H1 (cell line): ENCODE results near the gene PAK6. TPM values are rescaled to one million over a fixed set of nuclear protein-coding genes. Genes with fewer than 3 reads are reported as not detected.

Experiments
- TAF1 ChIP-seq: IDR thresholded peaks from 2 replicates; pipeline ENCODE4 v1.6.1; 2011; ENCODE audit warnings: mild to moderate bottlenecking, low read depth, low read length
- polyA plus RNA-seq, 7 experiments: library from polyadenylated mRNA; depleted of rRNA in 3 of 7; stranded (reverse) in 5 of 7; unstranded in 2 of 7; fragments of >200 nt in 5 of 7; fragments of 200-250 nt in 2 of 7; gene quantifications; 1 replicate in 5 of 7; 2 replicates in 1 of 7; 4 replicates in 1 of 7; pipeline versions ENCODE4 v1.2.1 to v1.2.3, GENCODE V29; 2011 to 2013; ENCODE audit warnings: missing spikeins in 2 of 7, mixed read lengths in 2 of 7
- total RNA-seq: library from RNA; stranded (reverse); fragmentation: NEBNext Ultra II Directional; extraction: Animal tissue kit (Norgen Biotek cat#: 25700); gene quantifications from 2 replicates; pipeline ENCODE4 v1.2.1, GENCODE V29; 2021

Gene PAK6
- total and polyA plus RNA-seq, 2 of the 8 experiments (the other 6 are each of a cell fraction or from before 2014, with no cell fraction given), result 6.9 to 9.4 TPM

DNA sequence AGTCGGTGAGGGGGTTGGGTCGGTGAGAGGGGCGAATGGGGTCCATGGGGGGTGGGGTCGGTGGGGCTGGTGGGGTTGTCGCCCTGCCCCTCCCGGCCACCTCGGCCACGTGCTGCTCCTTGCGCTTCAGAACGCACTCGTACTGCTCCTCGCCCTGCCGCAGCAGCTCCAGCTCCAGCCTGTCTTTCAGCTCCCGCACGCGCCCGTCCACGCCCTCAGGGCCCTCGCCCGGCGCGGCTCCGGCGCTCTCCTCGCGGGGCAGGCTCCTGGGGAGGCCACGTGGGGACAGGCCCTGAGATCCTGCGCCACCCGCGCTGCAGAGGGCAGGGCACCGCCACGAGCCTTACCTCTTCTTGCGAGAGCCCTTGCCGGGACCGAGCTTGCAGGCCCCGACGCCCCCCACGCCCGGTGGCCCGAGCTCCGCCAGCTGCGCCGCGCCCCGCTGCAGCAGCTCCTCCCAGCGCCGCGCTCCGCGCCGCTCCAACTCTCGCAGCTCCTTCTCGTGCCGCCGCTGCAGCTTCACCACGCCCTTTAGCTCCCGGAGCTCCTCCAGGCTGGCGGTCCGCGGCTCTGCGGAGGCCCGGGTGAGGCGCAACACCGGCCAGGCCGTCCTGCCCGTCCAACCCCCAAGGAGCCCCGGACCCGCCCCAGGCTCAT lies 52.2 kb downstream of the PAK6 start (continued):
- 0 out of 2 replicates have a peak, but pooled peaks have one; percentile 33 for TF ChIP-seq TAF1
